Panc1 (cell line): ENCODE data around the gene GGA1. TPM values are rescaled to one million over a fixed set of nuclear protein-coding genes. Genes with fewer than 3 reads are reported as not detected.
A peak's percentile ranks its signal among the peaks of the same experiment; 100 is the strongest.

Source experiments
- ATAC-seq: fragments of 200-7000 bp; cut with Tn5 transposase; 2 replicates; pipeline ENCODE4 v1.9.1; 2020; ENCODE audit warnings: mild to moderate bottlenecking, moderate library complexity
- BruUV-seq: library from RNA; stranded (reverse); fragments of 400-500 nt; replicated peaks from 2 replicates; lab custom pipeline; 2021; lab: Mats Ljungman, UMichigan
- CTCF ChIA-PET: fragments of 300-600 bp; sonication (Branson Sonifier 250); formaldehyde crosslinking; loops from one replicate; lab custom pipeline; 2022; ENCODE audit warnings: antibody characterized with exemption; lab: Charles Lee
- POLR2A ChIA-PET: fragments of 300-600 bp; sonication (Branson Sonifier 250); formaldehyde crosslinking; loops from one replicate; lab custom pipeline; 2022; ENCODE audit warnings: antibody characterized with exemption; lab: Charles Lee
- DNase-seq: peaks from one replicate; pipeline ENCODE4 v3.0.0-alpha.2; 2010; ENCODE audit warnings: low read depth, low spot score
- H3K27ac ChIP-seq: 2 replicates; pipeline ENCODE4 v1.5.1; 2011; ENCODE audit warnings: mild to moderate bottlenecking, low read length, inconsistent platforms
- H3K27me3 ChIP-seq: fragments of 200-500 bp; sonication (Bioruptor generic); 2 replicates; pipeline ENCODE4 v1.6.0; 2014; ENCODE audit warnings: low read length, inconsistent platforms; ENCODE audit not compliant: control insufficient read depth, insufficient read depth
- H3K36me3 ChIP-seq: fragments of 200-500 bp; sonication (Bioruptor generic); 2 replicates; pipeline ENCODE4 v1.5.1; 2014; ENCODE audit warnings: inconsistent platforms, mild to moderate bottlenecking, low read length, moderate library complexity; ENCODE audit not compliant: control insufficient read depth, insufficient read depth
- H3K4me1 ChIP-seq: 2 replicates; pipeline ENCODE4 v1.5.1; 2011; ENCODE audit warnings: inconsistent platforms, mild to moderate bottlenecking, low read length, moderate library complexity; ENCODE audit not compliant: control insufficient read depth, insufficient read depth
- H3K4me3 ChIP-seq, 2 experiments: 2 replicates each; pipeline ENCODE4 v1.5.1; 2011 to 2012; ENCODE audit warnings: low read depth in 2 of 2, low read length in 2 of 2, mild to moderate bottlenecking in 2 of 2, inconsistent platforms in 1 of 2, moderate library complexity in 1 of 2
- H3K9me3 ChIP-seq: fragments of 200-500 bp; sonication (Bioruptor generic); 2 replicates; pipeline ENCODE4 v1.5.1; 2014; ENCODE audit warnings: low read depth, mild to moderate bottlenecking, inconsistent platforms, low read length, moderate library complexity; ENCODE audit not compliant: control insufficient read depth, insufficient read depth
- POLR2AphosphoS5 ChIP-seq: IDR thresholded peaks from 2 replicates; pipeline ENCODE4 v1.6.1; 2012; ENCODE audit warnings: mild to moderate bottlenecking, low read depth, low read length, moderate library complexity
- SIN3A ChIP-seq: IDR thresholded peaks from 2 replicates; pipeline ENCODE4 v1.6.1; 2012; ENCODE audit warnings: low read depth, mild to moderate bottlenecking, low read length, moderate library complexity, borderline replicate concordance; ENCODE audit not compliant: insufficient read depth
- TCF7L2 ChIP-seq: IDR thresholded peaks from 2 replicates; pipeline ENCODE4 v1.6.1; 2011; ENCODE audit warnings: mild to moderate bottlenecking, low read depth, low read length, inconsistent platforms
- in situ Hi-C: cut with HindIII; loops from 2 replicates; pipeline ENCODE4 v1.10.0; 2016; ENCODE audit warnings: low sequenced_read_pairs, low pct_unique_long_range_greater_than_20kb
- intact Hi-C: fragments of 100-400 bp; cut with micrococcal nuclease; formaldehyde crosslinking; loops from one replicate; pipeline ENCODE4 v1.10.0; 2022; ENCODE audit not compliant: unreplicated experiment
- total RNA-seq: library from RNA; stranded (reverse); gene quantifications from one replicate; pipeline ENCODE4 v1.2.1, GENCODE V29; 2021; ENCODE audit not compliant: unreplicated experiment
- TF ChIP-seq, protein P1 (sequence below): fragments of 450-650 bp; IDR thresholded peaks from 2 replicates; pipeline ENCODE4 v1.5.1; 2017; ENCODE audit warnings: mild to moderate bottlenecking
- TF ChIP-seq, protein P2 (sequence below), 2 experiments: IDR thresholded peaks; 2 replicates each; pipeline ENCODE4 v1.6.1; 2011 to 2012; ENCODE audit warnings: low read depth in 2 of 2, control low read depth in 1 of 2, low read length in 1 of 2, mild to moderate bottlenecking in 1 of 2, moderate library complexity in 1 of 2; ENCODE audit not compliant: insufficient read depth in 1 of 2

The GGA1 gene
- total RNA-seq, 1 experiment from 2014 or later = 45.4 TPM

DNA sequence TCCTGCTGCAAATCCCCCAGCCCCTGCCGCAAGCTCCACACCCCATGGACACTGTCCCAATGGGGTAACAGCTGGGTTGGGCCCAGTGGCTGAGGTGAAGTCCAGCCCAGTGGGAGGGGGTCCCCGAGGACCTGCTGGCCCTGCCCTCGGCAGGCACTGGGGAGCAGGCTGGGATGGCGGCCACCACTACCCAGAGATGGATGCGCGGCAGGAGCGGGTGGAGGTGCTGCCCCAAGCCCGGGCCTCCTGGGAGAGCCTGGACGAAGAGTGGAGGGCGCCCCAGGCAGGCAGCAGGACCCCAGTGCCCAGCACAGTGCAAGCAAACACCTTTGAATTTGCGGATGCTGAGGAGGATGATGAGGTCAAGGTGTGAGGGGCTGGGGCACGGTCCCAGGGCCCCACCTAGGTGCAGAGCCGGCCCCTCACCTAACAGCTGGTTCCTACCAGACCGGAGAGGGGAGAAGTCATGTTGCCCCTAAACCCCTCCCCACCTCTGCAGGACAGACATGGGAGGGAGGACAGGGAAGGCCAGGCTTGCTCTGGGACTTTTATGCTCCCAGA is 40.1 kb upstream of the GGA1 start:
- Histone ChIP-seq H3K4me1 (peaks cover 34% of the 10 kb centered on the region), H3K36me3 (no peaks in the 10 kb centered on the region), H3K9me3 (no peaks in the 10 kb centered on the region), H3K4me3 (no peak overlapping the region), H3K27me3 (no peaks in the 10 kb centered on the region), H3K27ac (no peak overlapping the region)
- DNase-seq (no peak), ATAC-seq (no peak)
- no peak for TF ChIP-seq POLR2AphosphoS5
- TF ChIP-seq, protein P1, sequence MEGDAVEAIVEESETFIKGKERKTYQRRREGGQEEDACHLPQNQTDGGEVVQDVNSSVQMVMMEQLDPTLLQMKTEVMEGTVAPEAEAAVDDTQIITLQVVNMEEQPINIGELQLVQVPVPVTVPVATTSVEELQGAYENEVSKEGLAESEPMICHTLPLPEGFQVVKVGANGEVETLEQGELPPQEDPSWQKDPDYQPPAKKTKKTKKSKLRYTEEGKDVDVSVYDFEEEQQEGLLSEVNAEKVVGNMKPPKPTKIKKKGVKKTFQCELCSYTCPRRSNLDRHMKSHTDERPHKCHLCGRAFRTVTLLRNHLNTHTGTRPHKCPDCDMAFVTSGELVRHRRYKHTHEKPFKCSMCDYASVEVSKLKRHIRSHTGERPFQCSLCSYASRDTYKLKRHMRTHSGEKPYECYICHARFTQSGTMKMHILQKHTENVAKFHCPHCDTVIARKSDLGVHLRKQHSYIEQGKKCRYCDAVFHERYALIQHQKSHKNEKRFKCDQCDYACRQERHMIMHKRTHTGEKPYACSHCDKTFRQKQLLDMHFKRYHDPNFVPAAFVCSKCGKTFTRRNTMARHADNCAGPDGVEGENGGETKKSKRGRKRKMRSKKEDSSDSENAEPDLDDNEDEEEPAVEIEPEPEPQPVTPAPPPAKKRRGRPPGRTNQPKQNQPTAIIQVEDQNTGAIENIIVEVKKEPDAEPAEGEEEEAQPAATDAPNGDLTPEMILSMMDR = no peak
- TF ChIP-seq, protein P2, sequence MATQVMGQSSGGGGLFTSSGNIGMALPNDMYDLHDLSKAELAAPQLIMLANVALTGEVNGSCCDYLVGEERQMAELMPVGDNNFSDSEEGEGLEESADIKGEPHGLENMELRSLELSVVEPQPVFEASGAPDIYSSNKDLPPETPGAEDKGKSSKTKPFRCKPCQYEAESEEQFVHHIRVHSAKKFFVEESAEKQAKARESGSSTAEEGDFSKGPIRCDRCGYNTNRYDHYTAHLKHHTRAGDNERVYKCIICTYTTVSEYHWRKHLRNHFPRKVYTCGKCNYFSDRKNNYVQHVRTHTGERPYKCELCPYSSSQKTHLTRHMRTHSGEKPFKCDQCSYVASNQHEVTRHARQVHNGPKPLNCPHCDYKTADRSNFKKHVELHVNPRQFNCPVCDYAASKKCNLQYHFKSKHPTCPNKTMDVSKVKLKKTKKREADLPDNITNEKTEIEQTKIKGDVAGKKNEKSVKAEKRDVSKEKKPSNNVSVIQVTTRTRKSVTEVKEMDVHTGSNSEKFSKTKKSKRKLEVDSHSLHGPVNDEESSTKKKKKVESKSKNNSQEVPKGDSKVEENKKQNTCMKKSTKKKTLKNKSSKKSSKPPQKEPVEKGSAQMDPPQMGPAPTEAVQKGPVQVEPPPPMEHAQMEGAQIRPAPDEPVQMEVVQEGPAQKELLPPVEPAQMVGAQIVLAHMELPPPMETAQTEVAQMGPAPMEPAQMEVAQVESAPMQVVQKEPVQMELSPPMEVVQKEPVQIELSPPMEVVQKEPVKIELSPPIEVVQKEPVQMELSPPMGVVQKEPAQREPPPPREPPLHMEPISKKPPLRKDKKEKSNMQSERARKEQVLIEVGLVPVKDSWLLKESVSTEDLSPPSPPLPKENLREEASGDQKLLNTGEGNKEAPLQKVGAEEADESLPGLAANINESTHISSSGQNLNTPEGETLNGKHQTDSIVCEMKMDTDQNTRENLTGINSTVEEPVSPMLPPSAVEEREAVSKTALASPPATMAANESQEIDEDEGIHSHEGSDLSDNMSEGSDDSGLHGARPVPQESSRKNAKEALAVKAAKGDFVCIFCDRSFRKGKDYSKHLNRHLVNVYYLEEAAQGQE (IDR thresholded peaks at IDR 0.05; ENCODE audit: insufficient read depth in 1 of 2, low read depth in 2 of 2, low read length in 1 of 2) = no peak
- no peak for TF ChIP-seq SIN3A
- TF ChIP-seq TCF7L2 = no peak
- in situ Hi-C loops = no loop called here
- BruUV-seq = no TSS peak
- ChIA-PET CTCF (no interaction called here), POLR2A (interaction anchor here (1.0 kb wide), 1 partner anchor 23 kb away, joined by 3 read pairs; no protein-coding TSS in a partner anchor)
- intact Hi-C loops = no loop called here

DNA sequence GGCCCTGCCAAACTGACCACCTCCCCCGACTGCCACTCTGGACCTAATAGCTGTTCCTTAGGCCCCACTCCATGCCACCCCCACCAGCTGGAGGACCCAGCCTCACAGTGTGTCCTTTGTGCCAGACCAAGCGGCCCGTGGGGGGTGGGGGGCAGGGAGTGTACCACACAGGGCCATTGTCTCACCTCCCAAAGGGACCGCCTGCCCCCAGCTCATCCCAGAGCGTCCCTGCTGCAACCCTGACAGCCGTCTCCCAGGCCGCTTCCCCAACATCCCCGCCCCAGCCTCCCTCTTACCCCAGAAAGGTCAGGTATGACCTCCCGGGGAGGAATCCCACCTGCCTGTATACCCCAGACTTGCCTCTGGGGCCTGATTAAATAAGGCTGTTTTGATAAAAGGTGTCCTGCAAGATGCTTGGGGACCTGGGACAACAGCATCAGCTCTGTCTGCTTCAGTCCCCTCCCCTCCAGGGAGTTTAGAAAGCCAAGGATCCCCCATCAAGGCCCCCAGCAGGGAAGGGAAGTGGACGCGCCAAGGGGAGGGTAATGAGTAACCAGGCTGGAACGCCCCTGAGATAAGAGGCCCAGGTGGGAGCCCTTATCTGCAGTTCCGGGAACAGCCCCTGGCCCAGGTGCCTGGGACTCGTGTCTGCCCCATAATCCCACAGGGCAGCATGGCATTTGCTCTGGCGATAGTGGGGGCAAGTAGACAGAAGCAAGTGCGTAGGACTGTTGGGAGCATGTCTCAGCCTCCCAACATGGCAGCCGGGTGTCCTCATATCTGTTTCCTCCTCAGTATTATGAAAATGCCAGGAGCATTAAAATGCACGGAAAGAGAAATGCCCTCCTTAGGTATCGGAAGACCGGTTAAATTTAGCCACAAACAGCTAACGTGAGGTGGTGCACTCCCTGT is 39.4 kb upstream of the GGA1 start:
- TF ChIP-seq, protein P2 (IDR thresholded peaks at IDR 0.05; ENCODE audit: insufficient read depth in 1 of 2, low read depth in 2 of 2, low read length in 1 of 2) = no peak
- TF ChIP-seq SIN3A (no peak), TCF7L2 (no peak), POLR2AphosphoS5 (peak; percentile 53; the same call in 1 of the 2 replicates)
- TF ChIP-seq, protein P1 = no peak
- H3K4me3 ChIP-seq = no peak overlapping the region
- H3K27ac ChIP-seq = no peak overlapping the region
- DNase-seq = no peak
- ATAC-seq = peak; percentile 23
- H3K36me3 ChIP-seq = no peaks in the 10 kb centered on the region
- H3K4me1 ChIP-seq = peaks cover 27% of the 10 kb centered on the region
- in situ Hi-C loops = no loop called here
- H3K27me3 ChIP-seq = no peaks in the 10 kb centered on the region
- ChIA-PET CTCF (no interaction called here), POLR2A (interaction anchor here (0.8 kb wide), 1 partner anchor 340 kb away, joined by 3 read pairs; no protein-coding TSS in a partner anchor)
- BruUV-seq = TSS peak; percentile 35
- intact Hi-C loops = no loop called here
- no peaks in the 10 kb centered on the region for H3K9me3 ChIP-seq
